Liver (tissue), 9 donors: ENCODE data around the gene CD9. TPM values are rescaled to one million over a fixed set of nuclear protein-coding genes. Genes with fewer than 3 reads are reported as not detected.

Source experiments
- DNase-seq: peaks from one replicate; pipeline ENCODE4 v3.0.0-alpha.2; 2017; ENCODE audit warnings: low spot score
- H3K27ac ChIP-seq, 2 donors: one replicate each; pipeline ENCODE4 v1.7.0; 2013; ENCODE audit warnings: inconsistent platforms in 2 of 2, low read length in 2 of 2, control low read depth in 1 of 2, low read depth in 1 of 2, mild to moderate bottlenecking in 1 of 2
- H3K27me3 ChIP-seq, 4 donors: one replicate each; pipeline versions ENCODE4 v1.6.1 to v1.7.0; 2013; ENCODE audit warnings: low read length in 3 of 4, inconsistent platforms in 1 of 4, mild to moderate bottlenecking in 1 of 4, moderate library complexity in 1 of 4; ENCODE audit not compliant: control insufficient read depth in 4 of 4, insufficient read depth in 4 of 4
- H3K36me3 ChIP-seq, 4 donors: one replicate each; pipeline versions ENCODE4 v1.6.1 to v1.7.0; 2013; ENCODE audit warnings: low read length in 3 of 4, mild to moderate bottlenecking in 3 of 4, low read depth in 1 of 4, moderate library complexity in 1 of 4; ENCODE audit not compliant: control insufficient read depth in 4 of 4, insufficient read depth in 3 of 4
- H3K4me1 ChIP-seq, 4 donors: one replicate each; pipeline versions ENCODE4 v1.6.1 to v1.7.0; 2013; ENCODE audit warnings: low read length in 3 of 4, mild to moderate bottlenecking in 3 of 4, moderate library complexity in 1 of 4; ENCODE audit not compliant: control insufficient read depth in 4 of 4, insufficient read depth in 4 of 4
- H3K4me3 ChIP-seq, 3 donors: one replicate each; pipeline versions ENCODE4 v1.6.1 to v1.7.0; 2013; ENCODE audit warnings: low read length in 3 of 3, control low read depth in 1 of 3, low read depth in 1 of 3, mild to moderate bottlenecking in 1 of 3
- H3K9ac ChIP-seq, 2 donors: one replicate each; pipeline ENCODE4 v1.7.0; 2013; ENCODE audit warnings: low read length in 2 of 2, mild to moderate bottlenecking in 2 of 2, moderate library complexity in 2 of 2, control low read depth in 1 of 2, low read depth in 1 of 2
- H3K9me3 ChIP-seq, 4 donors: one replicate each; pipeline versions ENCODE4 v1.6.1 to v1.7.0; 2013; ENCODE audit warnings: low read length in 3 of 4; ENCODE audit not compliant: control insufficient read depth in 4 of 4
- ATF3 ChIP-seq: IDR thresholded peaks from 2 replicates; pipeline ENCODE4 v1.6.1; 2016; ENCODE audit warnings: antibody characterized with exemption
- CTCF ChIP-seq: fragments of 150-350 bp; IDR thresholded peaks from 2 replicates; pipeline ENCODE4 v1.5.1; 2017; ENCODE audit warnings: improper control_type of control experiment, low read depth, low read length; ENCODE audit not compliant: missing input control
- FOXA2 ChIP-seq: IDR thresholded peaks from 2 replicates; pipeline ENCODE4 v1.6.1; 2016; ENCODE audit warnings: antibody characterized with exemption
- GABPA ChIP-seq, 2 donors: IDR thresholded peaks in 1 of 2; conservative IDR thresholded peaks in 1 of 2; 2 replicates each; pipeline ENCODE4 v1.6.1; 2016; ENCODE audit warnings: antibody characterized with exemption in 2 of 2, mild to moderate bottlenecking in 1 of 2, moderate library complexity in 1 of 2
- HNF4A ChIP-seq, 2 donors: conservative IDR thresholded peaks; 2 replicates each; pipeline ENCODE4 v1.6.1; 2016; ENCODE audit warnings: antibody characterized with exemption in 2 of 2, mild to moderate bottlenecking in 2 of 2
- RAD21 ChIP-seq, 2 donors: IDR thresholded peaks; 2 replicates each; pipeline ENCODE4 v1.6.1; 2016; ENCODE audit warnings: antibody characterized with exemption in 2 of 2, mild to moderate bottlenecking in 2 of 2
- REST ChIP-seq: IDR thresholded peaks from 2 replicates; pipeline ENCODE4 v1.6.1; 2016; ENCODE audit warnings: antibody characterized with exemption, mild to moderate bottlenecking
- RXRA ChIP-seq, 2 donors: IDR thresholded peaks; 2 replicates each; pipeline ENCODE4 v1.6.1; 2017 to 2018; ENCODE audit warnings: antibody characterized with exemption in 2 of 2, mild to moderate bottlenecking in 1 of 2
- YY1 ChIP-seq: IDR thresholded peaks from 2 replicates; pipeline ENCODE4 v1.6.1; 2016; ENCODE audit warnings: antibody characterized with exemption, mild to moderate bottlenecking
- WGBS: extraction: QIAGEN DNeasy Blood & Tissue Kit; methylation state at CpG from one replicate; pipeline ENCODE4 v1.1.7; 2013; 5-methylcytosine and 5-hydroxymethylcytosine counted together
- polyA plus RNA-seq, 2 donors: library from polyadenylated mRNA; stranded (reverse) in 1 of 2; unstranded in 1 of 2; fragments of 200-250 nt in 1 of 2; fragments of >200 nt in 1 of 2; fragmentation: Nextera tagmentation in 1 of 2; extraction: Ambion mirVana in 1 of 2; gene quantifications; one replicate each; pipeline versions ENCODE4 v1.2.1 to v1.2.3, GENCODE V29; 2013 to 2015
- total RNA-seq, 2 donors: library from RNA; depleted of rRNA; stranded (reverse); fragments of >200 nt; gene quantifications; one replicate each; pipeline ENCODE4 v1.2.3, GENCODE V29; 2014
- donor health status: healthy.
- donor health status: healthy.
- donor health status: healthy.
- donor health status: healthy.
- donor health status: healthy.

The CD9 gene
- total and polyA plus RNA-seq, 4 donors = 18.7 to 65.2 (median 32.4) TPM

GRCh38 chr12:6266971-6267721 is 66.9 kb downstream of the CD9 start:
- DNase-seq = no peak
- H3K9me3 ChIP-seq = no peaks in the 10 kb centered on the region
- 63% methylated on average over 12 of the region's 12 CpGs for WGBS
- H3K27ac ChIP-seq = peak overlapping the region in 1 of 2 donors; percentile 25
- no peak overlapping the region for H3K4me3 ChIP-seq
- H3K4me1 ChIP-seq = peaks cover 6 to 14% (median 8%) of the 10 kb centered on the region in 4 donors
- H3K36me3 ChIP-seq = no peaks in the 10 kb centered on the region
- peak overlapping the region in 1 of 2 donors; percentile 53 for H3K9ac ChIP-seq
- H3K27me3 ChIP-seq = no peaks in the 10 kb centered on the region
- TF ChIP-seq FOXA2 (no peak), RXRA (IDR thresholded peaks at IDR 0.05) (peak in 1 of 2 donors; percentile 52), YY1 (peak; percentile 43), RAD21 (IDR thresholded peaks at IDR 0.05) (peak in 1 of 2 donors; percentile 23), REST (peak; percentile 34), HNF4A (conservative IDR thresholded peaks at IDR 0.05) (peak in 1 of 2 donors; percentile 45), GABPA (IDR thresholded peaks at IDR 0.05 in 1 of 2, conservative IDR thresholded peaks at IDR 0.05 in 1 of 2) (no peak)

- H3K9ac ChIP-seq = no peak overlapping the region
- H3K27me3 ChIP-seq = no peaks in the 10 kb centered on the region
- WGBS = 60% methylated on average over 10 of the region's 10 CpGs
- no peak overlapping the region for H3K27ac ChIP-seq
- H3K36me3 ChIP-seq = no peaks in the 10 kb centered on the region
- no peak overlapping the region for H3K4me3 ChIP-seq
- peaks cover 6 to 14% (median 8%) of the 10 kb centered on the region in 4 donors for H3K4me1 ChIP-seq
- no peaks in the 10 kb centered on the region for H3K9me3 ChIP-seq
- TF ChIP-seq RXRA (IDR thresholded peaks at IDR 0.05) (peak; percentile 8 to 50), CTCF (no peak)
- no peak for DNase-seq
These were observed 68.4 kb downstream of the CD9 start for GRCh38 chr12:6268484-6269157.

- Histone ChIP-seq H3K9me3 (no peaks in the 10 kb centered on the region), H3K9ac (no peak overlapping the region), H3K36me3 (no peaks in the 10 kb centered on the region), H3K4me1 (peaks cover 6 to 14% (median 8%) of the 10 kb centered on the region in 4 donors), H3K27me3 (no peaks in the 10 kb centered on the region), H3K4me3 (no peak overlapping the region), H3K27ac (no peak overlapping the region)
- WGBS = 98% methylated on average over 16 of the region's 16 CpGs
- no peak for DNase-seq
- TF ChIP-seq ATF3 = no peak
These were observed 69.8 kb downstream of the CD9 start for GRCh38 chr12:6269986-6270385.
